ENCODE data around the gene SH3BP2.

DNA sequence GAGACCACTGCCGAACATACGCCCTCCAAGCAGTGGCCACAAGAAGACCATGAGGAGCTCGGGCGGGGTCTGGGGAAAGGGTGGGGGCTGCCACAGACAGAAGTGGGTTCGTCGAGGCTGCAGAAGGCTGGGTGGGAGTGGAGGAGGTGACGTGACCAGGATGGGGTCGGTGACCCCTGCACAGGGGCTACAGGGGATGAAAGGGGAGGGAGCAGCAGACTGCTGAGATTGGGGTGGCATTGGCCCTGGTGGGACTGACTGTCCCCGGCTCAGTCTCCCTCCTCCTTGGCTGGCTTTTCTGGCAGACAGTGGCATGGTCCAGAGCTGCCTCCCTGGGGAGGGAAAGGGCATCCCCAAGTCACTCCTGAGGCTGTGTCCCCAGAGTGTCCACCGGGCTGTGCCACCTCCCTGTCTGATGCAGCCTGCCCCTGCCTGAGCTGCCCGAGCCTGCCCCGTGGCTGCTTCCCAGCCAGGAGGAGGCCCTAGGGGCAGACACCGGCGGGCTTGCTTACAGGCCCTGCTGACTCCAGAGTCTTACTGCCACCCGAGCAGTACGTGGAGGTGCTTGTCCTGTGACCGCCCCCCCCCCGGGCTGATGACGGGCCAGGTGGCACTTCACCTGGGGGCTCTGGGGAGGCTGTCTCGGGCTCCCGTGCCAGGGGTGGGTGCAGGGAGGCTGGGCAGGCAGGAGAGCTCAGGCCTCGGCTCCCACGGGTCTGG is 7.2 kb downstream of the SH3BP2 start:
- TF ChIP-seq POU2F2 (IDR thresholded peaks at IDR 0.05; ENCODE audit: low read depth, low read length) (no peak), POLR2A (IDR thresholded peaks at IDR 0.05; ENCODE audit: low read depth, low read length) (no peak), POLR2AphosphoS5 (IDR thresholded peaks at IDR 0.05; ENCODE audit: low read depth, low read length) (no peak)
